Ureter (tissue), 1 donor: ENCODE measurements around the gene HSP90AA1. TPM values are rescaled to one million over a fixed set of nuclear protein-coding genes. Genes with fewer than 3 reads are reported as not detected.
"Not testable (repeated sequence)": the region's sequence is repeated elsewhere in the genome, so short reads cannot be mapped to it uniquely, and the experiment has no call there.

Experiments
- DNase-seq: peaks from one replicate; pipeline ENCODE4 v3.0.0-alpha.2; 2020; ENCODE audit warnings: low spot score
- total RNA-seq: library from RNA; stranded (reverse); gene quantifications from one replicate; pipeline ENCODE4 v1.2.4, GENCODE V29; 2023
- donor health status: DM: yes; HTN: yes; CAD: no.

Gene HSP90AA1
- total RNA-seq, 1 donor from 2014 or later = 583 TPM

DNA sequence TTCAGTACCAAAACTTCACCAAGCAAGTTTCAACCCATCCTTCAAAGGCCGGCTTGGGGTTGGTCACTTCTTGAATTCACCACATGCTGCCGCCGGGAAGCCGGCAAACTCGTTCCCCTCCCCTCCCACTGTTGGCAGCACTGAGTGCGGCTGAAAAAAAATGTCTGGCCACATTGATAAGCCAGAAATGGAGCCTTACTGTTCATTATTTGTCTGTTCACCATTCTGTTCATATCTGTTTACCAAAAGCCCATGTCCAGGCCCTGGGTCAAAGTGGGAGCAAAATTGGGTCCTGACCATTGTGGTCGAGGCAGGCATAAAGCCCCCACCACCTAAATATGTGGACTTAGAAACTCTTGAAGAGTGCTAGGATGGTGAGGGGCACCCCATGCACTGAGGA lies 7.3 kb upstream of the HSP90AA1 start:
- DNase-seq = no peak

GRCh38 chr14:102092806-102093205 lies 6.0 kb upstream of the HSP90AA1 start:
- DNase-seq = no peak

DNA sequence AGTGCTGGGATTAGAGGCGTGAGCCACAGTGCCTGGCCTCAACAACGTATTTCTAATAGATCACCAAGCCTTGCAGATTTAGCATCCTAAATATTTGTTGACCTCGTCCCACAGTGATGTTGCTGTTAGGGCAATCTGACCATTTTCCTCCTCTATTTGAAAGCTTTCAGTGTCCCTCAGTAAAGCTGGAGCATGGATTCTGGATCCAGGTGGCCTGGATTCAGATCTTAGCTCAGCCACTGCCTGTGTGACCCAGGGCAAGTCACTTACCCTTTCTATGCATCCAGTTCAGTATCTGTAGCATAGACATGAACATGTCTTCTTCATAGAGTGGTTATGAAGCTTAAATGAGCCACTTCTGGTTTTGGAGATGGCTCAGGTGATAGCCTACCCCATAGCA lies 3.9 kb upstream of the HSP90AA1 start:
- no peak for DNase-seq

- DNase-seq = no peak
Measured at GRCh38 chr14:102089621-102090343, 2.9 kb upstream of the HSP90AA1 start.

- DNase-seq = peak; percentile 73
Measured at GRCh38 chr14:102088012-102088792, 1.4 kb upstream of the HSP90AA1 start.

- no peak for DNase-seq
Measured at GRCh38 chr14:102087762-102088011, 843 bp upstream of the HSP90AA1 start.

GRCh38 chr14:102086709-102086971 lies 204 bp downstream of the HSP90AA1 start:
- no peak for DNase-seq

GRCh38 chr14:102085948-102086708 lies 716 bp downstream of the HSP90AA1 start:
- DNase-seq = no peak

GRCh38 chr14:102085488-102085887 lies 1.4 kb downstream of the HSP90AA1 start:
- no peak for DNase-seq

GRCh38 chr14:102084931-102085330 lies 1.9 kb downstream of the HSP90AA1 start:
- no peak for DNase-seq

DNA sequence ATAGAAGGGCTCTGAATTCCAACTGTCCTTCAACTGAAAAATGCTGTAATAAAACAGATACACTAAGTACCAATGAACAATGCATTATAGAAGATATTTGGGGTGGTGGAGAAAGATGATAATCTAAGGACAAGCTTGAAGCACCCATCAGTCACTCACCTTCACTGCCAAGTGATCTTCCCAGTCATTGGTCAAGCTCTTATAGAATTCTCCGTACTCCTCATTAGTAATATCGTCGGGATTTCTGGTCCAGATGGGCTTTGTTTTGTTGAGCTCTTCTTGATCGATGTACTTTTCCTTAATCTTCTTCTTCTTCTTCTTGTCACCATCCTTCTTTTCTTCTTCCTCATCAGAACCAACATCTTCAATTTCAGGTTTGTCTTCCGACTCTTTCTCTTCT lies 2.3 kb downstream of the HSP90AA1 start:
- DNase-seq = not testable (repeated sequence)

DNA sequence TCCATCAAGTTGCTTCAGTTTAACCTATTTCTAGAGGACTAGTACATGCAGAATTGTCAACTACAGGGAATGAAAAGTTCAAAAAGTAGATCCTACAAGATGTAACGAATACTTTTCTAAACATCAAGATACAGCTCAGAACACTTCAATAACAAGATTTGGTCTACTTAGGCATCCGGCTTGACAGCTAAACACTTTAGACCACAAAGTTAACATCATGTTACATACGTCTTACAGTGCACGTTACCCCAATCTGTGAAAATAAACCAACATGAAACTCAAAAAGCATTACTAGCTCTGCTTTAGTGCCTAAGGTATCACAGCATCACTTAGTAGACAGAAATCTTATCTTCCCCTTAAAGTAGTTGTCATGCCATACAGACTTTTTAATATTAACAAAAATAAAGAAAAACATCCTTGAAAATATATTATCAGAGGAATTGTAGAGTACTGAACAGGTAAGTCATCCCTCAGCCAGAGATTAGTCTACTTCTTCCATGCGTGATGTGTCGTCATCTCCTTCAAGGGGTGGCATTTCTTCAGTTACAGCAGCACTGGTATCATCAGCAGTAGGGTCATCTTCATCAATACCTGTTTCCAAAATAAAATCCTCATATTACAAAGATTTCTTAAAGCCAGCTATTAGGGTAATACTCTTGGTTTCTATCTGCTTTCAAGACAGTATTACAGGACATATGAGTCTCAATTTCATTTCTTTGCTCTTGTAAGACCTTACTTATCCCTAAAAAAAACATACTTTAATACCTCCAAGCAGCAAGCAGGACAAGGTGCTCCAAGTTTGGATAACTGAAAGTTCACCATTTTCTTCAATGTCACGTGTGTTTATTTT lies 5.4 kb downstream of the HSP90AA1 start:
- DNase-seq = no peak

DNA sequence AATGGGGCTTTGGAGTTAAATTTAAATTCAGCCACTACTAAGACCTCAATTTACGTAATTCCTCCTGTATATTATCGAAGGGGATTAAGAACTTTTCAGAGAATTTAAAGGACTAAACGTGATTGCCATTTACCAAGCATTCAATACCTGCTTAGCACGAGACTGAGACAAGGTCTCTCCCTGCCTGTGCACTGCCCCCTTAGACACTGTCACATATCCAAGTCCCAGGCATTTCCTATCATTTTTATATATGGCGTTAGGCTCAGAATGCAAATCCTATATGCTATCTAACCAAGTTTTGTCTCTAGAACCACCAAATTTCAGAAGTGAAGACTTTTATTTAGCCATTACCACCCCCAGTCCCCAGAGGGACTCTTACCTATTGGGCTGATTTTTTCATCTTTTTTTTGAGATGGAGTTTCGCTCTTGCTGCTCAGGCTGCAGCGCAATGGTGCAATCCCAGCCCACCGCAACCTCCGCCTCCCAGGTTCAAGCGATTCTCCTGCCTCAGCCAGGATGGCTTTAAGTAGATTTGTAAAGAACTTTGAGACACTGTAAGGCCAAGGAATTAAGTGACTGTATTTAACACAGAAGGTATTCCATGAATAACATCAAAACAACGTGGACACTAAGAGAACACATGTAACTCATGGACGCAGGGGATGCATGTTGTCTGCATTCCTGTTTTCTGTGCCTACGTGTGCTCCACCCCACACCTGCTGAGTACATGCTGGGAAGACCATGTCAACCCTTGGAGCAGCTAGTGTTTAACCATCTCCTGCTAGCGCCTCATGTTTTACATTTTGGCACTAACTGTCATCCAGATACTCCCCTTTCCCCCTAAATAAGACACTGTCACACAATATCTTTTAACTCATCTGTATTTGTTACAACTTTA lies 6.4 kb downstream of the HSP90AA1 start:
- DNase-seq = no peak

- no peak for DNase-seq
Measured at GRCh38 chr14:102079700-102079979, 7.2 kb downstream of the HSP90AA1 start.

- DNase-seq = no peak
Measured at GRCh38 chr14:102078831-102079699, 7.8 kb downstream of the HSP90AA1 start.

GRCh38 chr14:102078361-102078791 lies 8.5 kb downstream of the HSP90AA1 start:
- not testable (repeated sequence) for DNase-seq

DNA sequence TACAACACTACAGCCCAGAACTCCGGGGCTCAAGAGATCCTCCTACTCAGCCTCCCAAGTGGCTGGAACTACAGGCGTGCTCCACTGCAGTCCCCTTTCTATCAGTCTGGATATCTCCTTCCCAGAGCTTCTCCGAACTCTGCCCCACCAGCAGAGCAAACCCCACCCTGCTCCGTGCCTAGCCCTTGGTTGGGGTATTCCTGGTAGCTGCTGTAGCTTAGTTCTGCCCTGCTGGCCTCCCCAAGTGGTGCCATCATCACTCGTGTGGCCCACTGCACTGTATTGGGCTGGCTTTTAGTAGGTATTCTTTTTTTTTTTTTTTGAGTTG lies 9.5 kb downstream of the HSP90AA1 start:
- DNase-seq = no peak

DNA sequence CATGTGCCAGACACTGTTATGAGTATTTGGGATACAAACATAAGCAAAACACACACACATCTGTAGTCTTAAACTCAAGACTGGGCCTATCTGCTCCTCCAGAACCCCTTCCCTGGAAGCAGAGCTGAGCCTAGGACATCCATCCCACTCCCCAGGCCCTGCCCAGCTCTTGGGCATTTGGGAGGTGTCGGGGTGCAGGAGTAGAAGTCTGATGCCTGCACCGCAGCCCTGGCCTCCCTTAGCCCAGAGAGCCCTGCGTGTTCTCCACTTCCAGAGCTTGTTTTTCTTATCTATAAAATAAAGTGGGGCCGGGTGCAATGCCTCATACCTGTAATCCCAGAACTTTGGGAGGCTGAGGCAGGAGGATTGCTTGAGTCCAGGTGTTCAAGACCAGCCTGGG lies 11.7 kb downstream of the HSP90AA1 start:
- DNase-seq = no peak

- DNase-seq = no peak
Measured at GRCh38 chr14:102074415-102074964, 12.4 kb downstream of the HSP90AA1 start.
